K562 (cell line): ENCODE results near the gene EIF2S2. TPM values are rescaled to one million over a fixed set of nuclear protein-coding genes. Genes with fewer than 3 reads are reported as not detected.

Experiments
- DDX20 ChIP-seq: fragments of 450-650 bp; IDR thresholded peaks from 2 replicates; pipeline ENCODE4 v1.6.1; 2016; ENCODE audit warnings: missing genetic modification characterization, low read depth, mild to moderate bottlenecking, missing compliant biosample characterization, moderate library complexity
- NELFE ChIP-seq: IDR thresholded peaks from 2 replicates; pipeline ENCODE4 v1.6.1; 2011; ENCODE audit warnings: mild to moderate bottlenecking; ENCODE audit not compliant: insufficient read depth, insufficient read length
- POLR2AphosphoS2 ChIP-seq: IDR thresholded peaks from 2 replicates; pipeline ENCODE4 v1.6.1; 2012; ENCODE audit warnings: low read length, improper control_type of control experiment
- SNIP1 ChIP-seq: fragments of 450-650 bp; IDR thresholded peaks from 2 replicates; pipeline ENCODE4 v1.7.1; 2017; ENCODE audit warnings: low read depth, mild to moderate bottlenecking
- ZNF174 ChIP-seq: fragments of 250-450 bp; sonication (Bioruptor Pico); IDR thresholded peaks from 2 replicates; pipeline ENCODE4 v1.4.0; 2020; ENCODE audit warnings: mild to moderate bottlenecking
- ZNF318 ChIP-seq, 2 experiments: fragments of 450-650 bp; IDR thresholded peaks; 2 replicates each; pipeline ENCODE4 v1.6.1; 2016; ENCODE audit warnings: mild to moderate bottlenecking in 2 of 2, borderline replicate concordance in 1 of 2, low read depth in 1 of 2, moderate library complexity in 1 of 2
- ZNF766 ChIP-seq: fragments of 200-800 bp; sonication (Bioruptor generic); conservative IDR thresholded peaks from 2 replicates; pipeline ENCODE4 v1.6.1; 2016; ENCODE audit warnings: missing genetic modification characterization, missing compliant biosample characterization
- polyA plus RNA-seq, 8 experiments: library from polyadenylated mRNA; depleted of rRNA in 4 of 8; stranded (reverse) in 5 of 8; unstranded in 3 of 8; fragments of >200 nt; fragmentation: Nextera tagmentation in 2 of 8; fragmentation: Illumina TruSeq in 1 of 8; extraction: Ambion mirVana in 2 of 8; extraction: Trizol in 1 of 8; gene quantifications; 2 replicates each; pipeline versions ENCODE4 v1.2.1 to v1.2.3, GENCODE V29; 2011 to 2014; ENCODE audit warnings: inconsistent platforms in 1 of 8, missing spikeins in 1 of 8
- total RNA-seq, 7 experiments: library from RNA; depleted of rRNA in 6 of 7; stranded (reverse); fragments of >200 nt in 6 of 7; fragmentation: Illumina TruSeq in 2 of 7; extraction: Trizol in 2 of 7; gene quantifications; 2 replicates each; pipeline versions ENCODE4 v1.2.1 to v1.2.3, GENCODE V29; 2011 to 2021; ENCODE audit warnings: low replicate concordance in 1 of 7
- TF ChIP-seq, protein P1 (sequence below): fragments of 450-650 bp; IDR thresholded peaks from 2 replicates; pipeline ENCODE4 v1.6.1; 2016; ENCODE audit warnings: mild to moderate bottlenecking, moderate library complexity

EIF2S2 gene
- total and polyA plus RNA-seq, 9 of the 15 experiments (the other 6 are each of a cell fraction or from before 2014, with no cell fraction given), result 79.7 to 220 (median 154) TPM

DNA sequence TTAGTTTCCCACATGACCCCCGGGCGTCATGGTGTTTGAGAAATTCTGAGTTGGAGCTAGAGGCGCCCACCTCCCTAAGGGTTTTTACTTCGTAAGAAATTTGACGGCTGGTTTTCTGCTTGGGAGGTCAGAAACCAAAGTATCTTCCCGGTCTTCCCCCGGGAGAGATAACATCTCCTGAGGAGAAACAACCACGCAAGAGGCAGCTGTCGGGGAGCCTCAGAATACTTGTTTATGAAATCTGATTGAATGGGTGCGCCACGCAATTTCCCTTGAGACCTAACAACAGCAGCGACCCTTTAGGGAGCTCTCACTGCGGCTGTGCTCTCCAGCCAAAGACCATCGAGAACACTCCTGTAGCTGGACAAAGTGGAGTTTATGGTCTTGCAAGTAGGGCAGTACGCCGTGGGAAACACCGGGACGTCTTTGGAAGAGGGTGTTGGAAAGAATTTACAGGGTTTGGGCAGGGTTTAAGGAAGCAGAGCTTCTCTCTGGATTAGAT lies 608 bp upstream of the EIF2S2 start (continued):
- TF ChIP-seq ZNF766 (CRISPR knock-in tag), result peak; percentile 60; the same call in 1 of the 2 replicates
- TF ChIP-seq DDX20 (tag), result no peak
- TF ChIP-seq POLR2AphosphoS2, result no peak
- no peak for TF ChIP-seq SNIP1
- no peak for TF ChIP-seq NELFE
- TF ChIP-seq, protein P1, sequence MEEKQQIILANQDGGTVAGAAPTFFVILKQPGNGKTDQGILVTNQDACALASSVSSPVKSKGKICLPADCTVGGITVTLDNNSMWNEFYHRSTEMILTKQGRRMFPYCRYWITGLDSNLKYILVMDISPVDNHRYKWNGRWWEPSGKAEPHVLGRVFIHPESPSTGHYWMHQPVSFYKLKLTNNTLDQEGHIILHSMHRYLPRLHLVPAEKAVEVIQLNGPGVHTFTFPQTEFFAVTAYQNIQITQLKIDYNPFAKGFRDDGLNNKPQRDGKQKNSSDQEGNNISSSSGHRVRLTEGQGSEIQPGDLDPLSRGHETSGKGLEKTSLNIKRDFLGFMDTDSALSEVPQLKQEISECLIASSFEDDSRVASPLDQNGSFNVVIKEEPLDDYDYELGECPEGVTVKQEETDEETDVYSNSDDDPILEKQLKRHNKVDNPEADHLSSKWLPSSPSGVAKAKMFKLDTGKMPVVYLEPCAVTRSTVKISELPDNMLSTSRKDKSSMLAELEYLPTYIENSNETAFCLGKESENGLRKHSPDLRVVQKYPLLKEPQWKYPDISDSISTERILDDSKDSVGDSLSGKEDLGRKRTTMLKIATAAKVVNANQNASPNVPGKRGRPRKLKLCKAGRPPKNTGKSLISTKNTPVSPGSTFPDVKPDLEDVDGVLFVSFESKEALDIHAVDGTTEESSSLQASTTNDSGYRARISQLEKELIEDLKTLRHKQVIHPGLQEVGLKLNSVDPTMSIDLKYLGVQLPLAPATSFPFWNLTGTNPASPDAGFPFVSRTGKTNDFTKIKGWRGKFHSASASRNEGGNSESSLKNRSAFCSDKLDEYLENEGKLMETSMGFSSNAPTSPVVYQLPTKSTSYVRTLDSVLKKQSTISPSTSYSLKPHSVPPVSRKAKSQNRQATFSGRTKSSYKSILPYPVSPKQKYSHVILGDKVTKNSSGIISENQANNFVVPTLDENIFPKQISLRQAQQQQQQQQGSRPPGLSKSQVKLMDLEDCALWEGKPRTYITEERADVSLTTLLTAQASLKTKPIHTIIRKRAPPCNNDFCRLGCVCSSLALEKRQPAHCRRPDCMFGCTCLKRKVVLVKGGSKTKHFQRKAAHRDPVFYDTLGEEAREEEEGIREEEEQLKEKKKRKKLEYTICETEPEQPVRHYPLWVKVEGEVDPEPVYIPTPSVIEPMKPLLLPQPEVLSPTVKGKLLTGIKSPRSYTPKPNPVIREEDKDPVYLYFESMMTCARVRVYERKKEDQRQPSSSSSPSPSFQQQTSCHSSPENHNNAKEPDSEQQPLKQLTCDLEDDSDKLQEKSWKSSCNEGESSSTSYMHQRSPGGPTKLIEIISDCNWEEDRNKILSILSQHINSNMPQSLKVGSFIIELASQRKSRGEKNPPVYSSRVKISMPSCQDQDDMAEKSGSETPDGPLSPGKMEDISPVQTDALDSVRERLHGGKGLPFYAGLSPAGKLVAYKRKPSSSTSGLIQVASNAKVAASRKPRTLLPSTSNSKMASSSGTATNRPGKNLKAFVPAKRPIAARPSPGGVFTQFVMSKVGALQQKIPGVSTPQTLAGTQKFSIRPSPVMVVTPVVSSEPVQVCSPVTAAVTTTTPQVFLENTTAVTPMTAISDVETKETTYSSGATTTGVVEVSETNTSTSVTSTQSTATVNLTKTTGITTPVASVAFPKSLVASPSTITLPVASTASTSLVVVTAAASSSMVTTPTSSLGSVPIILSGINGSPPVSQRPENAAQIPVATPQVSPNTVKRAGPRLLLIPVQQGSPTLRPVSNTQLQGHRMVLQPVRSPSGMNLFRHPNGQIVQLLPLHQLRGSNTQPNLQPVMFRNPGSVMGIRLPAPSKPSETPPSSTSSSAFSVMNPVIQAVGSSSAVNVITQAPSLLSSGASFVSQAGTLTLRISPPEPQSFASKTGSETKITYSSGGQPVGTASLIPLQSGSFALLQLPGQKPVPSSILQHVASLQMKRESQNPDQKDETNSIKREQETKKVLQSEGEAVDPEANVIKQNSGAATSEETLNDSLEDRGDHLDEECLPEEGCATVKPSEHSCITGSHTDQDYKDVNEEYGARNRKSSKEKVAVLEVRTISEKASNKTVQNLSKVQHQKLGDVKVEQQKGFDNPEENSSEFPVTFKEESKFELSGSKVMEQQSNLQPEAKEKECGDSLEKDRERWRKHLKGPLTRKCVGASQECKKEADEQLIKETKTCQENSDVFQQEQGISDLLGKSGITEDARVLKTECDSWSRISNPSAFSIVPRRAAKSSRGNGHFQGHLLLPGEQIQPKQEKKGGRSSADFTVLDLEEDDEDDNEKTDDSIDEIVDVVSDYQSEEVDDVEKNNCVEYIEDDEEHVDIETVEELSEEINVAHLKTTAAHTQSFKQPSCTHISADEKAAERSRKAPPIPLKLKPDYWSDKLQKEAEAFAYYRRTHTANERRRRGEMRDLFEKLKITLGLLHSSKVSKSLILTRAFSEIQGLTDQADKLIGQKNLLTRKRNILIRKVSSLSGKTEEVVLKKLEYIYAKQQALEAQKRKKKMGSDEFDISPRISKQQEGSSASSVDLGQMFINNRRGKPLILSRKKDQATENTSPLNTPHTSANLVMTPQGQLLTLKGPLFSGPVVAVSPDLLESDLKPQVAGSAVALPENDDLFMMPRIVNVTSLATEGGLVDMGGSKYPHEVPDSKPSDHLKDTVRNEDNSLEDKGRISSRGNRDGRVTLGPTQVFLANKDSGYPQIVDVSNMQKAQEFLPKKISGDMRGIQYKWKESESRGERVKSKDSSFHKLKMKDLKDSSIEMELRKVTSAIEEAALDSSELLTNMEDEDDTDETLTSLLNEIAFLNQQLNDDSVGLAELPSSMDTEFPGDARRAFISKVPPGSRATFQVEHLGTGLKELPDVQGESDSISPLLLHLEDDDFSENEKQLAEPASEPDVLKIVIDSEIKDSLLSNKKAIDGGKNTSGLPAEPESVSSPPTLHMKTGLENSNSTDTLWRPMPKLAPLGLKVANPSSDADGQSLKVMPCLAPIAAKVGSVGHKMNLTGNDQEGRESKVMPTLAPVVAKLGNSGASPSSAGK, result no peak
- no peak for TF ChIP-seq ZNF174 (CRISPR knock-in tag)
- TF ChIP-seq ZNF318 (IDR thresholded peaks at IDR 0.05; ENCODE audit: borderline replicate concordance in 1 of 2, low read depth in 1 of 2), result peak; percentile 36 to 61; a peak in 2 of 4 replicates
